ENCODE results near the gene TBC1D8. TPM values are rescaled to one million over a fixed set of nuclear protein-coding genes. Genes with fewer than 3 reads are reported as not detected.

Gene TBC1D8
- total RNA-seq, 1 experiment from 2014 or later: 51.7 TPM

DNA sequence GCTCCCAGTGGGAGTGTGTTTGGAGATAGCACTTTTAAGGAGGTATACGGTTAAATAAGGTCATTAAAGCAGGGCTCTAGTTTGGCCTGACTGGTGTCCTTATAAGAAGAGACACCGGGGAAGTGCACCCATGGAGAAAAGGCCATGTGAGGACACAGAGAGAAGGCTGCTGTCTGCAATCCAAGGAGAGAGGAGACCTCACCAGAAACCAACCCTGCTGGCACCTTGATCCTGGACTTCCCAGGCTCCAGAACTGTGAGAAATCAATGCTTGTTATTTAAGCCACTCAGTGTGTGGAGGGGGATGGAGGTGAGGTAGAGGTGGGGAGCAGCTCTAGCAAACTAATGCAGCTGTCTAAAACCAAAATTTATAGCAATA is 87.1 kb downstream of the TBC1D8 start:
- CTCF ChIA-PET: interaction anchor here (1.4 kb wide), 1 partner anchor 125 kb away, joined by 4 read pairs; no protein-coding TSS in a partner anchor
- no peak for ATAC-seq

GRCh38 chr2:101063352-101064124 is 87.6 kb downstream of the TBC1D8 start:
- no peaks in the 10 kb centered on the region for H3K27me3 Mint-ChIP-seq (ENCODE audit: low read depth)
- H3K4me1 Mint-ChIP-seq: peaks cover 23% of the 10 kb centered on the region
- H3K9me3 Mint-ChIP-seq: no peaks in the 10 kb centered on the region
- DNase-seq (ENCODE audit: low spot score): no peak
- H3K27ac Mint-ChIP-seq: no peak overlapping the region
- ATAC-seq: no peak
- no peak overlapping the region for H3K4me3 Mint-ChIP-seq
- ChIA-PET POLR2A (interaction anchor here (0.7 kb wide), 1 partner anchor 8 kb away, joined by 3 read pairs; no protein-coding TSS in a partner anchor), CTCF (interaction anchor here (2.4 kb wide), 1 partner anchor 126 kb away, joined by 10 read pairs; no protein-coding TSS in a partner anchor)
- H3K36me3 Mint-ChIP-seq: peaks cover 13% of the 10 kb centered on the region
- TF ChIP-seq, protein P1, sequence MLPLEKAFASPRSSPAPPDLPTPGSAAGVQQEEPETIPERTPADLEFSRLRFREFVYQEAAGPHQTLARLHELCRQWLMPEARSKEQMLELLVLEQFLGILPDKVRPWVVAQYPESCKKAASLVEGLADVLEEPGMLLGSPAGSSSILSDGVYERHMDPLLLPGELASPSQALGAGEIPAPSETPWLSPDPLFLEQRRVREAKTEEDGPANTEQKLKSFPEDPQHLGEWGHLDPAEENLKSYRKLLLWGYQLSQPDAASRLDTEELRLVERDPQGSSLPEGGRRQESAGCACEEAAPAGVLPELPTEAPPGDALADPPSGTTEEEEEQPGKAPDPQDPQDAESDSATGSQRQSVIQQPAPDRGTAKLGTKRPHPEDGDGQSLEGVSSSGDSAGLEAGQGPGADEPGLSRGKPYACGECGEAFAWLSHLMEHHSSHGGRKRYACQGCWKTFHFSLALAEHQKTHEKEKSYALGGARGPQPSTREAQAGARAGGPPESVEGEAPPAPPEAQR (CRISPR knock-in tag; IDR thresholded peaks at IDR 0.05): no peak
- no peak for TF ChIP-seq ZNF138 (CRISPR knock-in tag; conservative IDR thresholded peaks at IDR 0.05)
- no peak for TF ChIP-seq NFE2L1 (CRISPR knock-in tag; IDR thresholded peaks at IDR 0.05)
- TF ChIP-seq NR1H2 (CRISPR knock-in tag; IDR thresholded peaks at IDR 0.05): no peak
- no peak for TF ChIP-seq ZNF532 (CRISPR knock-in tag; IDR thresholded peaks at IDR 0.05; ENCODE audit: borderline replicate concordance)
- no peak for TF ChIP-seq MXD4 (CRISPR knock-in tag; IDR thresholded peaks at IDR 0.05; ENCODE audit: borderline replicate concordance)
- TF ChIP-seq, protein P2, sequence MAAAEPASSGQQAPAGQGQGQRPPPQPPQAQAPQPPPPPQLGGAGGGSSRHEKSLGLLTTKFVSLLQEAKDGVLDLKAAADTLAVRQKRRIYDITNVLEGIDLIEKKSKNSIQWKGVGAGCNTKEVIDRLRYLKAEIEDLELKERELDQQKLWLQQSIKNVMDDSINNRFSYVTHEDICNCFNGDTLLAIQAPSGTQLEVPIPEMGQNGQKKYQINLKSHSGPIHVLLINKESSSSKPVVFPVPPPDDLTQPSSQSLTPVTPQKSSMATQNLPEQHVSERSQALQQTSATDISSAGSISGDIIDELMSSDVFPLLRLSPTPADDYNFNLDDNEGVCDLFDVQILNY (CRISPR knock-in tag; IDR thresholded peaks at IDR 0.05): no peak
- TF ChIP-seq CBFB (CRISPR knock-in tag; IDR thresholded peaks at IDR 0.05; ENCODE audit: low read depth): no peak
- no peak for TF ChIP-seq USF1 (CRISPR knock-in tag; IDR thresholded peaks at IDR 0.05)
- TF ChIP-seq, protein P3, sequence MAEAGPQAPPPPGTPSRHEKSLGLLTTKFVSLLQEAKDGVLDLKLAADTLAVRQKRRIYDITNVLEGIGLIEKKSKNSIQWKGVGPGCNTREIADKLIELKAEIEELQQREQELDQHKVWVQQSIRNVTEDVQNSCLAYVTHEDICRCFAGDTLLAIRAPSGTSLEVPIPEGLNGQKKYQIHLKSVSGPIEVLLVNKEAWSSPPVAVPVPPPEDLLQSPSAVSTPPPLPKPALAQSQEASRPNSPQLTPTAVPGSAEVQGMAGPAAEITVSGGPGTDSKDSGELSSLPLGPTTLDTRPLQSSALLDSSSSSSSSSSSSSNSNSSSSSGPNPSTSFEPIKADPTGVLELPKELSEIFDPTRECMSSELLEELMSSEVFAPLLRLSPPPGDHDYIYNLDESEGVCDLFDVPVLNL (CRISPR knock-in tag; IDR thresholded peaks at IDR 0.05; ENCODE audit: borderline replicate concordance, low read depth): no peak
- no peak for TF ChIP-seq ZBTB43 (CRISPR knock-in tag; IDR thresholded peaks at IDR 0.05)
- TF ChIP-seq ZNF263 (CRISPR knock-in tag; IDR thresholded peaks at IDR 0.05; ENCODE audit: low read depth): no peak
- no peak for TF ChIP-seq SMAD4 (CRISPR knock-in tag; IDR thresholded peaks at IDR 0.05)
- TF ChIP-seq IRF2 (CRISPR knock-in tag; IDR thresholded peaks at IDR 0.05; ENCODE audit: borderline replicate concordance, low read depth): no peak

More for the DNA sequence above, 87.1 kb downstream of the TBC1D8 start:
- POLR2A ChIA-PET: interaction anchor here (0.7 kb wide), 1 partner anchor 8 kb away, joined by 3 read pairs; no protein-coding TSS in a partner anchor
- H3K9me3 Mint-ChIP-seq: no peaks in the 10 kb centered on the region
- no peak for DNase-seq (ENCODE audit: low spot score)
- H3K4me1 Mint-ChIP-seq: peaks cover 23% of the 10 kb centered on the region
- H3K4me3 Mint-ChIP-seq: no peak overlapping the region
- H3K27ac Mint-ChIP-seq: no peak overlapping the region
- no peaks in the 10 kb centered on the region for H3K27me3 Mint-ChIP-seq (ENCODE audit: low read depth)
- TF ChIP-seq ESRRA (CRISPR knock-in tag; IDR thresholded peaks at IDR 0.05; ENCODE audit: borderline replicate concordance) (no peak), OVOL2 (CRISPR knock-in tag; IDR thresholded peaks at IDR 0.05; ENCODE audit: borderline replicate concordance) (no peak), ZNF138 (CRISPR knock-in tag; conservative IDR thresholded peaks at IDR 0.05) (no peak), ZNF232 (CRISPR knock-in tag; IDR thresholded peaks at IDR 0.05) (no peak), SP1 (CRISPR knock-in tag; conservative IDR thresholded peaks at IDR 0.05) (no peak)
- TF ChIP-seq, protein P4, sequence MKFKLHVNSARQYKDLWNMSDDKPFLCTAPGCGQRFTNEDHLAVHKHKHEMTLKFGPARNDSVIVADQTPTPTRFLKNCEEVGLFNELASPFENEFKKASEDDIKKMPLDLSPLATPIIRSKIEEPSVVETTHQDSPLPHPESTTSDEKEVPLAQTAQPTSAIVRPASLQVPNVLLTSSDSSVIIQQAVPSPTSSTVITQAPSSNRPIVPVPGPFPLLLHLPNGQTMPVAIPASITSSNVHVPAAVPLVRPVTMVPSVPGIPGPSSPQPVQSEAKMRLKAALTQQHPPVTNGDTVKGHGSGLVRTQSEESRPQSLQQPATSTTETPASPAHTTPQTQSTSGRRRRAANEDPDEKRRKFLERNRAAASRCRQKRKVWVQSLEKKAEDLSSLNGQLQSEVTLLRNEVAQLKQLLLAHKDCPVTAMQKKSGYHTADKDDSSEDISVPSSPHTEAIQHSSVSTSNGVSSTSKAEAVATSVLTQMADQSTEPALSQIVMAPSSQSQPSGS (CRISPR knock-in tag; IDR thresholded peaks at IDR 0.05; ENCODE audit: borderline replicate concordance, low read depth): no peak
- TF ChIP-seq, protein P5, sequence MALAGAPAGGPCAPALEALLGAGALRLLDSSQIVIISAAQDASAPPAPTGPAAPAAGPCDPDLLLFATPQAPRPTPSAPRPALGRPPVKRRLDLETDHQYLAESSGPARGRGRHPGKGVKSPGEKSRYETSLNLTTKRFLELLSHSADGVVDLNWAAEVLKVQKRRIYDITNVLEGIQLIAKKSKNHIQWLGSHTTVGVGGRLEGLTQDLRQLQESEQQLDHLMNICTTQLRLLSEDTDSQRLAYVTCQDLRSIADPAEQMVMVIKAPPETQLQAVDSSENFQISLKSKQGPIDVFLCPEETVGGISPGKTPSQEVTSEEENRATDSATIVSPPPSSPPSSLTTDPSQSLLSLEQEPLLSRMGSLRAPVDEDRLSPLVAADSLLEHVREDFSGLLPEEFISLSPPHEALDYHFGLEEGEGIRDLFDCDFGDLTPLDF (CRISPR knock-in tag; IDR thresholded peaks at IDR 0.05): no peak
- H3K36me3 Mint-ChIP-seq: peaks cover 9% of the 10 kb centered on the region
